BLaER1 (cell line): ENCODE data around the gene SPTBN1.

Source experiments
- H3K27ac ChIP-seq: shearing (Covaris generic); formaldehyde crosslinking; 2 replicates; pipeline ENCODE4 v1.8.1; 2022
- H3K27me3 ChIP-seq: shearing (Covaris generic); formaldehyde crosslinking; 2 replicates; pipeline ENCODE4 v1.8.1; 2022
- H3K36me3 ChIP-seq: shearing (Covaris generic); formaldehyde crosslinking; 2 replicates; pipeline ENCODE4 v1.8.1; 2022
- H3K4me1 ChIP-seq: shearing (Covaris generic); formaldehyde crosslinking; 2 replicates; pipeline ENCODE4 v1.8.1; 2022
- H3K4me2 ChIP-seq: shearing (Covaris generic); formaldehyde crosslinking; 2 replicates; pipeline ENCODE4 v1.8.1; 2022
- H3K4me3 ChIP-seq: shearing (Covaris generic); formaldehyde crosslinking; 2 replicates; pipeline ENCODE4 v1.8.1; 2022
- H3K9ac ChIP-seq: shearing (Covaris generic); formaldehyde crosslinking; 2 replicates; pipeline ENCODE4 v1.8.1; 2022
- H3K9me3 ChIP-seq: shearing (Covaris generic); formaldehyde crosslinking; 2 replicates; pipeline ENCODE4 v1.8.1; 2022
- H4K20me1 ChIP-seq: shearing (Covaris generic); formaldehyde crosslinking; 2 replicates; pipeline ENCODE4 v1.8.1; 2022
- Cebpa-rat ChIP-seq: shearing (Covaris generic); IDR thresholded peaks from 2 replicates; pipeline ENCODE4 v1.8.1; 2022

SPTBN1 gene

DNA sequence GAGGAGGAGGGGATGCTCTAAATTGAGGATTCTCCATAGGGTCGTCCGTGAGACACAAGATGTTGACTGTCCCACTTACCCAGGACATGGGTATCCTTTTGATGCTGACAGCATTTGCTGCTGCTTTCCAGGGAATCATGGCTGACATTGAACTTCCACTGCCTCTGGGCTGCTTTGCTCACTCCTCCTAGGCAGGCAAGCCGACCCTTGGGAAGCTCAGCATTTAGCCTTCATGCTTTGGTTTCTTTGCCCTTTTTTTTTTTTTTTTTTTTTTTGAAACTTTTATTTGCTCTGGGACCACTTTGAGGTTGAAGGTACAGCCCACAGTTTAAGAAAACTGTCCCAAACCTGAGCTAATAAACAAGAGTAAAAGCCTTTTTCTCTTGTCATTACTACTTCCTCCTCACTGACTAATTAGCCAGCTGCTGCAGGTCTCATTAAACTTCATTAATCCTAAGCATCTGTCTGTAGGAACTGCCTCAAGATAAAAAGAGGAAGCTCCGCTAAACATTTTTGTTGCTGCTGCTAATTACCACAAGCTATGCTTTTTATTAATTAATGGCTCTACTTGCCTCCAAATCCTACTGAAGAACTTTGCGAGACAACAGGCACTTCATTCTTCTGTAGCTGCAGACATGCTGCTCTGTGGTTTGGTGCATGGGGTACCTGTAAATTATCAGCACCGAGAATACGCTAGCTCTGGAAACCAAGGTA, 125.4 kb downstream of the SPTBN1 start:
- Histone ChIP-seq H3K9me3 (no peaks in the 10 kb centered on the region), H3K4me1 (peaks cover 100% of the 10 kb centered on the region), H4K20me1 (peaks cover 56% of the 10 kb centered on the region), H3K4me2 (peak overlapping the region; percentile 98), H3K27ac (peak overlapping the region; percentile 93), H3K36me3 (peaks cover 16% of the 10 kb centered on the region), H3K4me3 (peak overlapping the region; percentile 55), H3K27me3 (no peaks in the 10 kb centered on the region), H3K9ac (peak overlapping the region; percentile 69)
- no peak for TF ChIP-seq Cebpa-rat

GRCh38 chr2:54582987-54583386, 126.9 kb downstream of the SPTBN1 start:
- peaks cover 41% of the 10 kb centered on the region for H4K20me1 ChIP-seq
- H3K4me2 ChIP-seq, result peak overlapping the region; percentile 98
- H3K9me3 ChIP-seq, result no peaks in the 10 kb centered on the region
- H3K9ac ChIP-seq, result peak overlapping the region; percentile 69
- peak overlapping the region; percentile 93 for H3K27ac ChIP-seq
- peak overlapping the region; percentile 55 for H3K4me3 ChIP-seq
- no peak for TF ChIP-seq Cebpa-rat
- peaks cover 100% of the 10 kb centered on the region for H3K4me1 ChIP-seq
- peaks cover 11% of the 10 kb centered on the region for H3K36me3 ChIP-seq
- H3K27me3 ChIP-seq, result no peaks in the 10 kb centered on the region

DNA sequence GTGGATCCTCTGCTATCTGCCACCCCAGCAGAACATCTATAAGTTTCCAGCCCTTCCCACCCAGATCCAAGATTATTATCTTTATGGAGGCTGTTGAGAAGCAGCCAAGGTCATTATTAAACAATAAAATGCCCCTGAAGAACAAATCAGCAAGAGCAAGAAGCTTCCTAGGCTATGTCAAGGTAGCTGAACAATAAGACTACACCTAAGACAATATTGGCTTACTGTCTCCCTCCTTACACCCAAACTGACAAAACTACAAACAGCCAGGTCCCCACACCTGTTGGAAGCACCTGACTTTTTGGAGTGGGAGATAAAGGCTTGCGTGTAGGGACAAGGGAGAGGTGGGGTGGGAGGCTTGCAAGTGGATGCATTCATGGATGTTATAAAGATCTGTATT, 128.5 kb downstream of the SPTBN1 start:
- H3K9ac ChIP-seq, result peak overlapping the region; percentile 72
- peaks cover 25% of the 10 kb centered on the region for H4K20me1 ChIP-seq

GRCh38 chr2:54585136-54585733, 129.1 kb downstream of the SPTBN1 start:
- peaks cover 97% of the 10 kb centered on the region for H3K4me1 ChIP-seq
- peak overlapping the region; percentile 32 for H3K4me3 ChIP-seq
- H4K20me1 ChIP-seq, result peaks cover 19% of the 10 kb centered on the region
- peak overlapping the region; percentile 98 for H3K4me2 ChIP-seq
- H3K27me3 ChIP-seq, result no peaks in the 10 kb centered on the region
- no peaks in the 10 kb centered on the region for H3K9me3 ChIP-seq
- H3K9ac ChIP-seq, result peak overlapping the region; percentile 72
- H3K36me3 ChIP-seq, result peaks cover 11% of the 10 kb centered on the region
- TF ChIP-seq Cebpa-rat, result no peak
- H3K27ac ChIP-seq, result peak overlapping the region; percentile 93

More for the DNA sequence above, 128.5 kb downstream of the SPTBN1 start:
- H3K4me3 ChIP-seq, result peak overlapping the region; percentile 32
- H3K9me3 ChIP-seq, result no peaks in the 10 kb centered on the region
- H3K36me3 ChIP-seq, result peaks cover 11% of the 10 kb centered on the region
- H3K4me1 ChIP-seq, result peaks cover 98% of the 10 kb centered on the region
- H3K4me2 ChIP-seq, result peak overlapping the region; percentile 98
- no peak for TF ChIP-seq Cebpa-rat
- peak overlapping the region; percentile 93 for H3K27ac ChIP-seq
- no peaks in the 10 kb centered on the region for H3K27me3 ChIP-seq

GRCh38 chr2:54586062-54586461, 129.9 kb downstream of the SPTBN1 start:
- Histone ChIP-seq H3K36me3 (peaks cover 11% of the 10 kb centered on the region), H3K9me3 (no peaks in the 10 kb centered on the region), H3K27ac (peak overlapping the region; percentile 93), H4K20me1 (peaks cover 11% of the 10 kb centered on the region), H3K4me1 (peaks cover 97% of the 10 kb centered on the region), H3K4me3 (no peak overlapping the region), H3K4me2 (peak overlapping the region; percentile 98), H3K27me3 (no peaks in the 10 kb centered on the region), H3K9ac (peak overlapping the region; percentile 72)
- TF ChIP-seq Cebpa-rat, result no peak

- peaks cover 6% of the 10 kb centered on the region for H4K20me1 ChIP-seq
- H3K27ac ChIP-seq, result peak overlapping the region; percentile 93
Observed at GRCh38 chr2:54586494-54586893, 130.4 kb downstream of the SPTBN1 start.

GRCh38 chr2:54587171-54588016, 131.3 kb downstream of the SPTBN1 start:
- no peaks in the 10 kb centered on the region for H3K9me3 ChIP-seq
- H3K4me2 ChIP-seq, result peak overlapping the region; percentile 98
- H4K20me1 ChIP-seq, result no peaks in the 10 kb centered on the region; the same call in 1 of the 2 replicates
- H3K27ac ChIP-seq, result peak overlapping the region; percentile 93
- peaks cover 97% of the 10 kb centered on the region for H3K4me1 ChIP-seq
- H3K27me3 ChIP-seq, result no peaks in the 10 kb centered on the region
- peak overlapping the region; percentile 84 for H3K9ac ChIP-seq
- H3K4me3 ChIP-seq, result peak overlapping the region; percentile 61
- no peak for TF ChIP-seq Cebpa-rat
- H3K36me3 ChIP-seq, result peaks cover 14% of the 10 kb centered on the region

More at GRCh38 chr2:54586494-54586893, 130.4 kb downstream of the SPTBN1 start:
- 0 out of 2 replicates have a peak overlapping the region, but pooled peaks have one; percentile 4 for H3K4me3 ChIP-seq
- no peak for TF ChIP-seq Cebpa-rat
- no peaks in the 10 kb centered on the region for H3K27me3 ChIP-seq
- H3K4me1 ChIP-seq, result peaks cover 97% of the 10 kb centered on the region
- no peaks in the 10 kb centered on the region for H3K9me3 ChIP-seq
- peak overlapping the region; percentile 98 for H3K4me2 ChIP-seq
- H3K36me3 ChIP-seq, result peaks cover 11% of the 10 kb centered on the region
- peak overlapping the region; percentile 84 for H3K9ac ChIP-seq

DNA sequence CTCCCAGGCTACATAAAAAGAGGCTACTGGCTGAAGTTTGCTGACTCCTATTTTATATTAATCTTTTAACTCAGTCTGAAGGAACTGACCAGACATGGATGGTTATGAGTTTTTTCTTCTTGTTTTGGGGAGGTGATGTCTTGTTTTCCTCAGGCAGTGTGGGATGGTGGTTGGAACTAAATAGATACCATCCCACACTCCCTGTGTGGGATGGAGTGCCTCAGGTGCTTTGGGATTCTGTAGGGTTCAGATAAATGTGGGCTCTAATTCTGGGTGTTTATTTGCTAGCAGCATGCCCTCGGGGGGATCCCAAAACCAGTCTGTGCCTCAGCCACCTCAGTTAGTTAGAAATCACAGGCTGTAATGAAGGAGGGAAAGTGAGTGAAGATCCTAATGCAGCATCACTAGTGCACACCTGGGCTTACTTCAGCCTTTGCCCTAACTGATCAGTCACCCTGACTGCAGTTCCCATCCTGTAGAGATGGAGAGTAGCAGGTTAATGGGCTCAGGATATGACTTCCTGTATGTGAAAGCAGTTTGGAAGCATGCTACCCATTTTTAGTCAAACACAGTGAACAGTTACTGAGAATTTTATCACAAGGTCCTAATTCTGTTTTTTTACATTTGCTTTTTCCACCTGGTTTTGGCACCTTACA, 132.2 kb downstream of the SPTBN1 start:
- H3K4me1 ChIP-seq, result peaks cover 97% of the 10 kb centered on the region
- H3K27me3 ChIP-seq, result no peaks in the 10 kb centered on the region
- H4K20me1 ChIP-seq, result no peaks in the 10 kb centered on the region; the same call in 1 of the 2 replicates
- H3K9ac ChIP-seq, result peak overlapping the region; percentile 84
- peak overlapping the region; percentile 93 for H3K27ac ChIP-seq
- H3K36me3 ChIP-seq, result peaks cover 20% of the 10 kb centered on the region
- no peak for TF ChIP-seq Cebpa-rat
- peak overlapping the region; percentile 61 for H3K4me3 ChIP-seq
- H3K4me2 ChIP-seq, result peak overlapping the region; percentile 98
- H3K9me3 ChIP-seq, result no peaks in the 10 kb centered on the region

- Histone ChIP-seq H3K4me3 (peak overlapping the region; percentile 61), H3K27ac (peak overlapping the region; percentile 93), H3K9ac (peak overlapping the region; percentile 84), H3K27me3 (no peaks in the 10 kb centered on the region), H3K36me3 (peaks cover 24% of the 10 kb centered on the region), H3K4me2 (peak overlapping the region; percentile 98), H4K20me1 (no peaks in the 10 kb centered on the region), H3K9me3 (no peaks in the 10 kb centered on the region), H3K4me1 (peaks cover 97% of the 10 kb centered on the region)
- no peak for TF ChIP-seq Cebpa-rat
Observed at GRCh38 chr2:54589038-54589339, 132.9 kb downstream of the SPTBN1 start.
